HG03095 (cell line): ENCODE results near the gene TNN.
A peak's percentile ranks its signal among the peaks of the same experiment; 100 is the strongest.
"Not testable (repeated sequence)": the region's sequence is repeated elsewhere in the genome, so short reads cannot be mapped to it uniquely, and the experiment has no call there.

Experiments used
- ATAC-seq: cut with Tn5 transposase; IDR thresholded peaks from one replicate; pipeline ENCODE4 v1.9.1; 2021; ENCODE audit warnings: moderate library complexity; ENCODE audit not compliant: unreplicated experiment

Gene TNN, protein sequence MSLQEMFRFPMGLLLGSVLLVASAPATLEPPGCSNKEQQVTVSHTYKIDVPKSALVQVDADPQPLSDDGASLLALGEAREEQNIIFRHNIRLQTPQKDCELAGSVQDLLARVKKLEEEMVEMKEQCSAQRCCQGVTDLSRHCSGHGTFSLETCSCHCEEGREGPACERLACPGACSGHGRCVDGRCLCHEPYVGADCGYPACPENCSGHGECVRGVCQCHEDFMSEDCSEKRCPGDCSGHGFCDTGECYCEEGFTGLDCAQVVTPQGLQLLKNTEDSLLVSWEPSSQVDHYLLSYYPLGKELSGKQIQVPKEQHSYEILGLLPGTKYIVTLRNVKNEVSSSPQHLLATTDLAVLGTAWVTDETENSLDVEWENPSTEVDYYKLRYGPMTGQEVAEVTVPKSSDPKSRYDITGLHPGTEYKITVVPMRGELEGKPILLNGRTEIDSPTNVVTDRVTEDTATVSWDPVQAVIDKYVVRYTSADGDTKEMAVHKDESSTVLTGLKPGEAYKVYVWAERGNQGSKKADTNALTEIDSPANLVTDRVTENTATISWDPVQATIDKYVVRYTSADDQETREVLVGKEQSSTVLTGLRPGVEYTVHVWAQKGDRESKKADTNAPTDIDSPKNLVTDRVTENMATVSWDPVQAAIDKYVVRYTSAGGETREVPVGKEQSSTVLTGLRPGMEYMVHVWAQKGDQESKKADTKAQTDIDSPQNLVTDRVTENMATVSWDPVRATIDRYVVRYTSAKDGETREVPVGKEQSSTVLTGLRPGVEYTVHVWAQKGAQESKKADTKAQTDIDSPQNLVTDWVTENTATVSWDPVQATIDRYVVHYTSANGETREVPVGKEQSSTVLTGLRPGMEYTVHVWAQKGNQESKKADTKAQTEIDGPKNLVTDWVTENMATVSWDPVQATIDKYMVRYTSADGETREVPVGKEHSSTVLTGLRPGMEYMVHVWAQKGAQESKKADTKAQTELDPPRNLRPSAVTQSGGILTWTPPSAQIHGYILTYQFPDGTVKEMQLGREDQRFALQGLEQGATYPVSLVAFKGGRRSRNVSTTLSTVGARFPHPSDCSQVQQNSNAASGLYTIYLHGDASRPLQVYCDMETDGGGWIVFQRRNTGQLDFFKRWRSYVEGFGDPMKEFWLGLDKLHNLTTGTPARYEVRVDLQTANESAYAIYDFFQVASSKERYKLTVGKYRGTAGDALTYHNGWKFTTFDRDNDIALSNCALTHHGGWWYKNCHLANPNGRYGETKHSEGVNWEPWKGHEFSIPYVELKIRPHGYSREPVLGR (N-terminal part only)

DNA sequence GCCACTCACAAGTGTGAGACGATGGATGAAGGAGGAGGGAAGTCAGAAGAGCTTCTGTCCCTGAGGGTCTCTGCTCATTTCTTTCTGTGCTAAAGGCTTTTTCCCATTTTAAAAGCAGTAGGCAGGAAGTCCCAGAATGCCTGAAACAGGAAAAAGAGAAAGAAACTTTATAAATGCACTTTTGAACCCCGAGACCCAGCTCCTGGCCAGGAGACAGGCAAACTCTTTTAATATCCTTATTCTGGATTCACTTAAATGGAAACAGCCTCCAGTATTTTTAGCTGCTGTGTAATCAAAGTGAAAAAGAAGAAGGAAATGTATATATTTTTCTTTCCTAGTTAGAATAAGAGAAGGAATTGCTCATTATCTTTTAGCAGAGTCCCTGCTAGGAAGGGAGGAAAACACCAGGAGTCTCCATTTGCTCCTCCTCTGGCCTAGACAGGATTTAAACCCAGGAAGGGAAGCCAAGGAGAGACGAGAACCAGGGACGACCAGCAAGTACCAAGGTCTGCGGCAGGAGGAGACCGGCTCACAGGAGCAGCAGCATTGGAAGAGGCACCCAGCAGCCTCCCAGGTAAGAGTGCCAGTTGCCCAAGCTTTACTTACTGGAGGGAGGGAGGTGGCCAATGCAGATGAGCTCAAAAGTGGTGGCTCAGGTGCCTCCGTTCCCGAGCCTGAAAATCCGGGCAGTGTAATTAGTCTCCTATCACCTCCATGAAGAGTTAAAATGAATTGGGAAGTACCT is at the start of gene TNN:
TNN (plus strand) TSS at position 472 of the 745 bp plus-strand sequence. CDS start 9,586 bp downstream, outside the sequence.
- no peak for ATAC-seq

DNA sequence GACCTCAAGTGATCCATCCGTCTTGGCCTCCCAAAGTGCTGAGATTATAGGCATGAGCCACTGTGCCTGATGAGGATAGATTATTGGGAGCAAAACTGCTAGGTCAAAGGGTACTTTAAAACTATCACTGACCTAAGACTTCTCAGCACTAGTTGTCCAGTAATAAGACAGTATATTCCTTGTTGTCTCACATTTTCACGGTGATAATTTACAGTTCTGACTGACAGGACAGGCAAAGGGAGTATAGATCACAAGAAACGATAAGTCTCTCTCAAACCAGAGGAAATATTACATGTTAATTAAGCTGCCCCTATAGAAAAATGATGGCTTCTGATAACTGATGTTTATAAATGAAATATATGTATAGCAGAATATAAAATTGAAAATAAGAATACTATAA is 48.1 kb upstream of the TNN start:
- no peak for ATAC-seq

DNA sequence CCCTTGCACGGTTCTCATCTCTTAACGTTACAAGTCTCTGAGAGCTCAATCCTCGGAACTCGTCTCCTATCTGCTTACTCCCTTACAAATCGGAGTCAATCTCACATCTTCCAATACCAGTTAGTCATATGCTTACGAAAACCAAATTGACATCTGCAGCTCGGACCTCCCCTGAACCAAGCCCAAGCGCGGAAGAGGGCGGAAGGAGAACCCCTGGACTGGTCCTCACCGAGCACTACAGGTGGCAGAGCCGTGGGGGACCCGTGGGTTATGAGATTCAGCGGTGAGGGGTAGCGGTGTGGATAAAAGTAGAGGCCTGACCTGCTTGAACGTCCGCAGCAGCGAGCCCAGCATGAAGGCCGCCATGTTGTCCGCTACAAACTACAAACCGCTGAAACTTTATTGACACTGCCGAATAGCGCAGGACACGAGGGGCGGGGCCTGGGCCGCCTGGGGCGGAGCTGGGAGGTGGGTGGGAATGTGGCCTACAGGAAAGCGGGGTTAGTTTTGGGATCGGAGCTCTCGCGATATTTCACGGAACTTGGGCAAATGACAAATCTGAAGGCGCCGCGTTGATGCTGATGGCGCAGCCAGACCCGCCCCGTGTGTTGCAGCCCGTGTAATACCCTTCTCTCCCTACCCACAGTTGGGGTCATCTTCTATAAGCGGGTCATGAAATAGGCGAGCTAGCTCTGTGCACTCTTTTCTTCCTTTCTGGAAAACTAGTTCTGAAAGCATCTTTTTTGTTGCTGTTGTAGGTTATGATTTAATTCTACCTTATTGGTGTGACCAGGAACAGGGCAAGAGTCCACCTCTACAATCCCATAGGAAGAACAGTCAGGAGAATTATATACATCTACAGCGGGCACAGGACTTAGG is 44.4 kb upstream of the TNN start, which contains the start of gene MRPS14:
MRPS14 (minus strand) TSS at position 383 of the 879 bp plus-strand sequence; CDS start at position 366, 17 bp downstream.
- ATAC-seq, result peak; percentile 95

DNA sequence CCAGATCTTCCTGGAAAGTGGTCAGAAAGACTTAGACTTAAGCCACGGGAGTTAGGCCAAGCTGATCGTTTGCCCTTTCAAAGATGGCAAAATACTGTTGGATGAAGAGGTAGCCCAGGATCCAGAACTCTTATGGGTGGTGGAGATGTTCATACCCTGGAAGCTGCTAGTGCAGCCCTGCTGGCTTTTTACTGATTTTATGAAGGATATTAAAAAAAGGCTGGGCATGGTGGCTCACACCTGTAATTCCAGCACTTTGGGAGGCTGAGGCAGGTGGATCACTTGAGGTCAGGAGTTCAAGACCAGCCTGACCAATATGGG is 43.8 kb upstream of the TNN start:
- ATAC-seq, result not testable (repeated sequence)

DNA sequence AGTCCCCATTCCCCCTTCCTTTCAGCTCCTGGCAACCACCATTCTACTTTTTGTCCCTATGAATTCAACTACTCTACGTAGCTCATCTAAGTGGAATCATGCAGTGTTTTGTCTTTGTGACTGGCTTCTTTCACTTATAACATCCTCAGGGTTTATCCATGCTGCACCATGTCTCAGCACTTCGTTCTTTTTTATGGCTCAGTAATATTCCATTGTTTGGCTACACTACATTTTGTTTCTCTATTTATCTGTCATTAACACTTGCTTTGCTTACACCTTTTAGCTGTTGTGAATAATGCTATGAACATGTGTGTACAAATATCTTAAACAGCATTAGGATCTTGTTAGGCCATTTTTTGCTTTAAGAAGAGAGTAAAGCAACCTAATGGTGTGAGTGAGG is 42.9 kb upstream of the TNN start:
- no peak for ATAC-seq

DNA sequence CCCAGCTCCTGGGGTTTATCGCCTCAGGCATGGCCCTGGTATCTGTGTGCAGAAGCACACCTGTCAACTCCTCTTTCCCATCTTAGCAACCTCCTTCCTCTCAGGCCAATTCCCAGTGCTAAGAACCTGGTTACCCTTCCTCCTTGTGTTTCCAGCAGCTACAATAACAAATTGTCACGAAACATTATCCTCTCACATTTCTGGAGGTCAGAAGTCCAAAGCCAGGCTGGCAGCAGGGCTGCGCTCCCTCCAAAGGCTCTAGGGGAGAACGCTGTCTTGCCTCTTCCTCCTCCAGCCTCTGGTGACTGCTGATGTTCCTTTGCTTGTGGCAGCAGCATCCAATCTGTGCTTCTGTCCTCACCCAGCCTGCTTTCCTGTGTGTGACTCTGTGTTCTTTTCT is 33.7 kb upstream of the TNN start:
- no peak for ATAC-seq

DNA sequence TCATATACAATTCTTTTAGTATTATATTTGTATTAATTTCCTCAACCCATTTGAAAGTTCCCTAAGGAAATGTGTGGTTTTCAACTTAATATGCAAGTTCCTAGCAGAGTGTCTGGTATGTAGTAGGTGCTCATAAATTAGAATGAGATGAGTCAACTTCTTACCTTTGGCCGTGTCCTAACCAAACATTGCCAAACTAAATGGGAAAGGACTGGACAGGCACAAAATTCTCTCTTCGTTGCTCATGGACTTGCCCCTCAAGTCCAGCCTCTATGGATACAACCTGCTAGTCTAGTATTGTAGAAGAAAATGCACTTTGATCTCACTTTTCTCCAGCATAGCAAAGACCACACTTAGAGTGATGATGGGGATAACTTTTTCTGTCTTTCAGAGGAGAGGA is 32.9 kb upstream of the TNN start:
- no peak for ATAC-seq

DNA sequence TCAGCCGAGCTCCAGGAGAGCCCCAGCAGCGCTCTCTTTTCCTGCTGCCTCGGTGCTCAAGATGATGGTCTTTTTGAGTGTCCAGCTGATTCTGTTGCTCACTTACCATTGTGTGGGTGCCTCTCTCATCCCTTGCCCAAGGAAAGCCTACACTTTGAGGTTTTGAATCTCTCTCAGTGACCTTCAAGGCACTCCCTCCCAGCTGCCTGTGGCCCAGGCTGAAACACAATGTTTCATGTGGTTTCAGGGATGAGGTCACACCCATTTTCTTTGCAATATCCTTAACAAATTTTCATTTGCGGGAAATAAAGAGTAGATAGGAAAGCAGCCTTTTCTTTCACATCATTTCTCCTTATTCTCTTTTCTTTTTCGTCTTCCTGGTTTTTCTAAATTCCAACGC is 31.8 kb upstream of the TNN start:
- ATAC-seq, result no peak

DNA sequence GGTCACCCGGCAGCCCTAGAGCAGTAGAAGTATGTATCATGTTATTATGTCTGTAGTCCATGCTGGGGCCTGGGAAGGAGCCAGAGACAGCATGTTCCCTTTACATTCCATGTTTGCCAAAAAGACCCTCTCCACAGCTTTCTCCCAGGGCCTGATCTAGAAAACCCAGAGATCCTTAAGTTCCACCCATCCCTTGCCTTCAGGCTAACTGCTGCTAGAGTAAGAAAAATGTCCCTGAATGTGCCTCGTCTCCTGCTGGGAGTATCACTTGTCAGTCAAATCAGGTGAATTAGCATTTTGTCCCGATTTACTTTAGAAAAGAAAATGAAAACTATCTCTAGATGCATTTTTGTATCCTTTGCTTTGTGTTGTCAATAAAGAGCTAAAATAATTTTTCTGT is 31.2 kb upstream of the TNN start:
- no peak for ATAC-seq

DNA sequence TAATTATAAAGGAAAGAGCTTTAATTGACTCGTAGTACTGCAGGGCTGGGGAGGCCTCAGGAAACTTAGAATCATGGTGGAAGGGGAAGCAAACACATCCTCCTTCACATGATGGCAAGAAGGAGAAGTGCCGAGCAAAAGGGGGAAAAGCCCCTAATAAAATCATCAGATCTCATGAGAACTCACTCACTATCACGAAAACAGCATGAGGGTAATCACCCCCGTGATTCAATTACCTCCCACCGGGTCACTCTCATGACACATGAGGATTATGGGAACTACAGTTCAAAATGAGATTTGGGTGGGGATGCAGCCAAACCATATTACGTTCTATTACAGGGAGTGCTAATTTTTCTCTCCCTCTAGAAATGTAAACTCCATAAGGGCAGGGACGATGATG is 30.2 kb upstream of the TNN start:
- ATAC-seq, result no peak

DNA sequence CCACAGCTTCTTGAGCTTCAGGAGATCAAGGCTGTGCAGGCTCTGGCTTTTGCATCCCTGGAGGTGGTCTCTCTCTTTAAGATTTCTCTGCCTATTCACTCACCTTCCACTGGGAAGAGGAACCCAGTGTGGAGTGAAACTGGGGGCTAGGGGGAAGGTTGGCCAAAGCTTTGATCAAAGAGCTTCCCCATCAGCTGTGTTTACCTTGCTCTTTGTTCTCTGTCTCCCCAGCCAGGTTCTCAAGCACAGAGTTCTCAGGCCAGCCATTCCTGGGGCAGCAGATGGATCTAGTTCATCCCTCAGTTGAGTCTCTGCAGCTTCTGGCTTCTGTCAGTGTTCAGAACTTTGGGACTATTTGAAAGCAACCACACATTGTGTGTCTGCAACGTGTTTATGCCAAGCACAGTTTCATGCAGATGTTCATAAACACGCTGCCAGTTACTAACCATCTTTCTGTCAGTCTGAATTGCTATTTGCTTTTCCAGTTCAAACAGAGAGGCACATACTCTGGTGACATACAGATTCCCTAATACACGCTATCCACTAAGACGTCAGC is 27.2 kb upstream of the TNN start:
- no peak for ATAC-seq

DNA sequence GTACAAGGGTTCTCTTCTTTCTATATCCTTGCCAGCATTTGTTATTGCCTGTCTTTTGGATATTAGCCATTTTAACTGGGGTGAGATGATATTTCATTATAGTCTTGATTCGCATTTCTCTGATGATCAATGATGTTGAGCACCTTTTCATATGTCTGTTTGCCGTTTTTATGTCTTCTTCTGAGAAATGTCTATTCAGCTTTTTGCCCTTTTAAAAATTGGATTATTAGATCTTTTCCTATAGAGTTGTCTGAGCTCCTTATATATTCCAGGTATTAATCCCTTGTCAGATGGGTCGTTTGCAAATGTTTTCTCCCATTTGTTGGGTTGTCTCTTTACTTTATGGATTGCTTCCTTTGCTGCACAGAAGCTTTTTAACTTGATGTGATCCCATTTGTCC is 25.0 kb upstream of the TNN start:
- no peak for ATAC-seq

DNA sequence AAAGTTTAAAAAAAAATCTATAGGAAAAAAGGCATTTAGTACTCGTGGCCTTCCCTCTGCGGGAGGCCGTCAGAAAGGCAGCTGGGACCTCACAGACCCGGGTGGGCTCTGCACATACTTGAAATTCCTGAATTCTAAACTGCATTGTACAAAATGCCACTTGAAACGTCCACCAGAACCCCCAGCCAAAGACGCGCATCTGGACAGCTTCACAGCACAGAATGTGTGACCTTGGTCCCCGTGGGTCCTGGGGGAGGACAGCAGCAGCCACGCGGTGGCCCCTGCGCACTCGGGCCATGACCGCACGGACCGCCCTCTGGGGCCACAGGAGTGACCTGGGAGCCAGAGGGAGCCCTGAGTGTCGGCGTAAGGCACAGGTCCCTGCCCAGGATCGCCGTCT is 23.8 kb upstream of the TNN start:
- ATAC-seq, result no peak

DNA sequence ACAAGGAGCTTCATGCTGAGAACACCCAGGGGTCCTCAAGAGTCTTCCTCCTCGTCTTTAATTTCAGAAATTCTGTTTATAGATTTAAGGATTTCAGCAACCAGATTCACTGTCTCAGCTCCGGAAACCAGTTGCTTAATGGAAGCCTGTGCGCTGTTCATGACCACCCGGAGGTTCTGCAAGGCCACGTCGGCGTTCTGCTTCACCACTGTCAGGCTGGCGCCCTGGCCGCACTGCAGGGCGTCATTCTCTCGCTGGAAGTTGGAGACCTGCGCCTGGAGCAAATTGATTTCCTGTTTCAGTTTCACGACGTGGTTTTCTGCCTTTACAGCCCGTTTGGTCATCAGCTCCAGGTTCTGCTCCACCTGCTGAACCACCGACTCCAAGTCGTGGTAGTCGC is 23.0 kb upstream of the TNN start:
- not testable (repeated sequence) for ATAC-seq

DNA sequence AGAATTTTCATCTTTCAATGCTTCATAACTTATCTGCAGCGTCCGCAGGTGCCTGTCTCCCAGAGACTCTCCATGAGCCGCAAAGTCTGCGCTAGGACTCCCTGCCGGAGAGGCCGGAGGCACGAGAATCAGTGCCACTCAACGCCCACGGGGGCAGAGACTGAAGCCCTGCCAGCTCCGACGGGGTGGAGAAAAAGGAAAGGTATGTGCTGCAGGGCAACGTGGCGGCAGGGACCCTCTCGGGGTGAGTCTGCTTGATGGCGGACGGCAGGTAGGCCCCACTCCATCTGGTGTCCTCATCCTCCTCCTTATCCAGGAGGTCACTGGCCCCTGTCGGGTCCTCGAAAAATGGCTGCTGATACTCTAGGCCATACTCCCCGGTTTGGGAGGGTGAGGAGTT is 22.5 kb upstream of the TNN start:
- no peak for ATAC-seq

DNA sequence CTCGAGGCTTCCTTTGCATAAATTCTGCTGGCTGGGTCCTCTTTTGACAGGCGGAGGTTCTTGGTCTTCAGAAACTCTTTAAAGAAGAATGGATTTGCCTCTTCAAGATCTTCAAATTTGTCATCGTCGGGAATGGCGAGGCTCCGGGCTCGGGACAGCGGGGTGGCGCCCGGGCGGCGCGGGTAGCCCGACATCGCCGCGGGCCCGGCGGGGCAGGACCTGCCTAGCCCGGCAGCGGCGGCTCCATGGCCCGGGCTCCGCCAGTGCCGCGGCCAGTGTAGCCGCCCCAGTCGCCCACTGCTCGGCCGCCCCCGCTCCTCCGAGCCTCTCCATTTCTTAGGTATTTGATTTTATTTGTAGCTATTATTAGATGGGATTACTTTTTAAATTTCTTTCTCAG is 22.1 kb upstream of the TNN start:
- ATAC-seq, result no peak

DNA sequence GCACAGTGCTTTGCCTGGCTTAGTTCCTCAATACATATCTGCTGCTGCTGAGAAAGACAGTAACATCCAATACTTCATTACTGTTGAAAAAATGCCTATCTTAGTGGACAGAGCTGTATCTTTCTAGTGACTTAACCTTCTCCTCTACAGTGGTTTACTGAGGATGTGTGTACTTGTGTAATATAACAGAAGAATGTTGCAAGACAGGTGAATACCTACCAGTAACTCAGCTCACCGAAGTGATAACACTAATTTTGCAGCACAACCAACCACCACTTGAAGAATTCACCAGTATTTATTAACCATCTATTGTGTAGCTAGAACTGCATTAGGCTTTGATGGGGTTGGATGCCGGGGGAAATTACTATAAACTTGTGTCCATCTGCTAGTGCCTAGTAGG is 16.6 kb upstream of the TNN start:
- no peak for ATAC-seq

DNA sequence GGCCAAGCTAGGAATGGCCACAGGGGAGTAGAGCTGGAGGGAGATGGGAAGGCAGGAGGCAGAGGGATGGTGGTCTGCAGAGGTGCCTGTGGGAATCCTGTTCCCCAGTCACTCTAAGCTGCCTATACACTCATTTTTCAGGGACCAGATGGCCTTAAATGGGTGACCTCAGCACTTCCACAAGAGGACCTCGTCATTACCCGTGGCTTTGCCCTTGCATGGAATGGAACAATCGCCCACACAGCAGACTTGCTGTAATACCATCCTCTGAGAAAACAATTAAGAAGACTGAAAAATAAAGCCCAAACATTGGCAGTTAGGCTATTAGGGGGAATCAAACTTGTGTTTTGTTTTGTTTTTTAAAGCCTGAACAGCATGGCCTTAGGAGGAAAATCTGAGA is 12.9 kb upstream of the TNN start:
- no peak for ATAC-seq

DNA sequence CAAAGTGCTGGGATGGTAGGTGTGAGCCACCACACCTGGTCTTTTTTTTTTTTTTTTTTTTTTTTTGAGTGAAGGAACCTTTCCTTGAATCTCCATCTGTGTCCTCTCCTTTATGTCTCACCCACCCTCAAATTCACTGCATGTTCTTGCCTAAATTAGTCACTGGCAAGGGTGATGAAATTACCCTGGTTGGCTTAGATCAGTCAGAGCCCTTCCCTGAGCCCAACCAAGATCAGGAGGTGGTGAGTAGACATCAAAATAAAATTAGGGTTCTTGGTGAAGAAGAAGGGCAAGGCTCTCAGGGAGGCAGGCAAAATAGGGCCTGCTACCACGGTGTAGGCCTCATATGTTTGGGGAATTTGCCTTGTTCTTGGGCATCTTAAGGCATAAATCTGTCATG is 5.3 kb upstream of the TNN start:
- no peak for ATAC-seq
